H9 (cell line): ENCODE measurements around the gene CLINT1. TPM values are rescaled to one million over a fixed set of nuclear protein-coding genes. Genes with fewer than 3 reads are reported as not detected.

Experiments
- DNase-seq: peaks from one replicate; pipeline ENCODE4 v3.0.0-alpha.2; 2017
- H2AFZ ChIP-seq: one replicate; pipeline ENCODE4 v1.6.1; 2013; ENCODE audit warnings: mild to moderate bottlenecking, low read length, control low read depth, moderate library complexity
- H2AK5ac ChIP-seq: 2 replicates; pipeline ENCODE4 v1.6.1; 2013; ENCODE audit warnings: low read length, control low read depth, mixed read lengths; ENCODE audit not compliant: insufficient read length
- H2BK120ac ChIP-seq: one replicate; pipeline ENCODE4 v1.6.1; 2013; ENCODE audit warnings: low read depth, mild to moderate bottlenecking, low read length, control low read depth, inconsistent platforms; ENCODE audit not compliant: poor library complexity, severe bottlenecking
- H2BK12ac ChIP-seq: 2 replicates; pipeline ENCODE4 v1.6.1; 2013; ENCODE audit warnings: low read length, control low read depth, mixed read lengths, low read depth; ENCODE audit not compliant: insufficient read length
- H2BK15ac ChIP-seq: 2 replicates; pipeline ENCODE4 v1.6.1; 2013; ENCODE audit warnings: low read depth, low read length, control low read depth
- H2BK20ac ChIP-seq: one replicate; pipeline ENCODE4 v1.6.1; 2013; ENCODE audit warnings: low read depth, mild to moderate bottlenecking, low read length, control low read depth, inconsistent platforms; ENCODE audit not compliant: poor library complexity, severe bottlenecking
- H2BK5ac ChIP-seq: 2 replicates; pipeline ENCODE4 v1.6.1; 2013; ENCODE audit warnings: low read length, control low read depth, mixed read lengths; ENCODE audit not compliant: insufficient read length
- H3K14ac ChIP-seq: 2 replicates; pipeline ENCODE4 v1.6.1; 2013; ENCODE audit warnings: low read length, control low read depth; ENCODE audit not compliant: insufficient read depth
- H3K18ac ChIP-seq: 2 replicates; pipeline ENCODE4 v1.6.1; 2013; ENCODE audit warnings: low read depth, mild to moderate bottlenecking, mixed read lengths, low read length, control low read depth; ENCODE audit not compliant: insufficient read length
- H3K23ac ChIP-seq: 2 replicates; pipeline ENCODE4 v1.6.1; 2013; ENCODE audit warnings: low read length, control low read depth, mixed read lengths, low read depth; ENCODE audit not compliant: insufficient read length
- H3K23me2 ChIP-seq: 2 replicates; pipeline ENCODE4 v1.6.1; 2013; ENCODE audit warnings: low read depth, mild to moderate bottlenecking, mixed read lengths, low read length, control low read depth; ENCODE audit not compliant: insufficient read length, poor library complexity, severe bottlenecking
- H3K27ac ChIP-seq: 2 replicates; pipeline ENCODE4 v1.5.1; 2013; ENCODE audit warnings: low read length, control low read depth, mixed read lengths, low read depth; ENCODE audit not compliant: insufficient read length
- H3K27me3 ChIP-seq: 2 replicates; pipeline ENCODE4 v1.6.1; 2013; ENCODE audit warnings: low read length, control low read depth, inconsistent platforms; ENCODE audit not compliant: insufficient read depth
- H3K4ac ChIP-seq: 2 replicates; pipeline ENCODE4 v1.6.1; 2013; ENCODE audit warnings: low read depth, mild to moderate bottlenecking, control low read depth, inconsistent platforms, low read length, moderate library complexity
- H3K4me1 ChIP-seq: 2 replicates; pipeline ENCODE4 v1.6.1; 2013; ENCODE audit warnings: low read length, control low read depth, inconsistent platforms; ENCODE audit not compliant: insufficient read depth
- H3K4me2 ChIP-seq: 2 replicates; pipeline ENCODE4 v1.6.1; 2013; ENCODE audit warnings: low read length, control low read depth, mixed read lengths; ENCODE audit not compliant: insufficient read length, insufficient read depth
- H3K56ac ChIP-seq: 2 replicates; pipeline ENCODE4 v1.6.1; 2013; ENCODE audit warnings: low read depth, mild to moderate bottlenecking, mixed read lengths, low read length, control low read depth; ENCODE audit not compliant: insufficient read length
- H3K79me1 ChIP-seq: 2 replicates; pipeline ENCODE4 v1.6.1; 2013; ENCODE audit warnings: low read depth, mild to moderate bottlenecking, moderate library complexity, low read length, control low read depth, inconsistent platforms; ENCODE audit not compliant: insufficient read depth, poor library complexity, severe bottlenecking
- H3K79me2 ChIP-seq: 2 replicates; pipeline ENCODE4 v1.6.1; 2013; ENCODE audit warnings: low read length, control low read depth, inconsistent platforms; ENCODE audit not compliant: insufficient read depth
- H3K9ac ChIP-seq: 2 replicates; pipeline ENCODE4 v1.6.1; 2013; ENCODE audit warnings: low read length, control low read depth, mixed read lengths; ENCODE audit not compliant: insufficient read length; ENCODE audit errors: extremely low read depth
- H3K9me3 ChIP-seq: one replicate; pipeline ENCODE4 v1.6.1; 2013; ENCODE audit warnings: low read depth, low read length, inconsistent platforms; ENCODE audit not compliant: control insufficient read depth
- H3T11ph ChIP-seq: one replicate; pipeline ENCODE4 v1.6.1; 2013; ENCODE audit warnings: mild to moderate bottlenecking, low read length, control low read depth, inconsistent platforms
- H4K20me1 ChIP-seq: one replicate; pipeline ENCODE4 v1.6.1; 2013; ENCODE audit not compliant: control insufficient read depth, insufficient read length, insufficient read depth
- H4K5ac ChIP-seq: 2 replicates; pipeline ENCODE4 v1.6.1; 2013; ENCODE audit warnings: low read depth, mild to moderate bottlenecking, mixed read lengths, low read length, control low read depth; ENCODE audit not compliant: insufficient read length
- H4K8ac ChIP-seq: replicated peaks from 2 replicates; pipeline ENCODE4 v1.6.1; 2013; ENCODE audit warnings: low read length, control low read depth, mixed read lengths, low read depth; ENCODE audit not compliant: insufficient read length
- H4K91ac ChIP-seq: 2 replicates; pipeline ENCODE4 v1.6.1; 2013; ENCODE audit warnings: low read depth, mild to moderate bottlenecking, moderate library complexity, mixed read lengths, low read length, control low read depth; ENCODE audit not compliant: insufficient read length
- H3K27ac Mint-ChIP-seq, 3 experiments: 2 replicates in 2 of 3; 3 replicates in 1 of 3; pipeline ENCODE4 v1.8.0; 2020 to 2021; ENCODE audit warnings: mixed read lengths in 3 of 3, mild to moderate bottlenecking in 1 of 3, moderate library complexity in 1 of 3
- H3K27me3 Mint-ChIP-seq: 2 replicates; pipeline ENCODE4 v1.8.0; 2021; ENCODE audit warnings: low read depth, mild to moderate bottlenecking, moderate library complexity, mixed read lengths
- H3K36me3 Mint-ChIP-seq, 3 experiments: 2 replicates in 2 of 3; 3 replicates in 1 of 3; pipeline ENCODE4 v1.8.0; 2020 to 2021; ENCODE audit warnings: low read depth in 3 of 3, mixed read lengths in 3 of 3; ENCODE audit not compliant: insufficient read depth in 1 of 3
- H3K4me1 Mint-ChIP-seq, 2 experiments: 2 replicates each; pipeline ENCODE4 v1.8.0; 2020; ENCODE audit warnings: mixed read lengths in 2 of 2
- H3K4me3 Mint-ChIP-seq, 2 experiments: 2 replicates in 1 of 2; 3 replicates in 1 of 2; pipeline ENCODE4 v1.8.0; 2020 to 2021; ENCODE audit warnings: mild to moderate bottlenecking in 2 of 2, mixed read lengths in 2 of 2, moderate library complexity in 1 of 2
- H3K9me3 Mint-ChIP-seq, 2 experiments: 2 replicates in 1 of 2; 3 replicates in 1 of 2; pipeline ENCODE4 v1.8.0; 2020; ENCODE audit warnings: mild to moderate bottlenecking in 2 of 2, mixed read lengths in 2 of 2, moderate library complexity in 1 of 2
- CTCF ChIP-seq: fragments of 200-600 bp; sonication (generic); conservative IDR thresholded peaks from 3 replicates; pipeline ENCODE4 v1.8.0; 2021; ENCODE audit warnings: antibody characterized with exemption, mild to moderate bottlenecking
- WGBS: extraction: QIAGEN DNeasy Blood & Tissue Kit; methylation state at CpG from one replicate; pipeline ENCODE4 v1.1.7; 2013; ENCODE audit warnings: missing lambda C conversion rate, low lambda C conversion rate, mixed read lengths; ENCODE audit not compliant: insufficient read length; ENCODE audit errors: extremely low coverage; 5-methylcytosine and 5-hydroxymethylcytosine counted together
- total RNA-seq: library from RNA; stranded (reverse); gene quantifications from 2 replicates; pipeline ENCODE4 v1.2.1, GENCODE V29; 2021

Gene CLINT1
- total RNA-seq, 1 experiment from 2014 or later = 79.1 TPM

GRCh38 chr5:157828105-157828943 lies 30.6 kb downstream of the CLINT1 start:
- no peaks in the 10 kb centered on the region for H4K20me1 ChIP-seq
- no peak overlapping the region for H2BK120ac ChIP-seq
- no peak overlapping the region for H2AK5ac ChIP-seq
- no peak overlapping the region for H3T11ph ChIP-seq
- H3K9me3 ChIP-seq = no peaks in the 10 kb centered on the region
- no peak overlapping the region for H4K5ac ChIP-seq
- H2BK20ac ChIP-seq = no peak overlapping the region
- H3K27me3 ChIP-seq = no peaks in the 10 kb centered on the region
- Mint-ChIP-seq H3K36me3 (no peaks in the 10 kb centered on the region; a peak in 1 of 7 replicates), H3K4me3 (no peak overlapping the region), H3K9me3 (no peaks in the 10 kb centered on the region), H3K27ac (peak overlapping the region in 1 of 3 experiments; percentile 10; a peak in 2 of 7 replicates), H3K4me1 (peaks cover 10% of the 10 kb centered on the region in 2 experiments), H3K27me3 (no peaks in the 10 kb centered on the region)
- no peak overlapping the region for H3K9ac ChIP-seq
- H3K4me2 ChIP-seq = no peak overlapping the region
- no peak overlapping the region for H4K8ac ChIP-seq
- WGBS = no CpG with 5 or more reads among the region's 8 CpGs
- no peak overlapping the region for H3K23ac ChIP-seq
- H3K4ac ChIP-seq = no peak overlapping the region
- H3K14ac ChIP-seq = no peak overlapping the region
- H3K27ac ChIP-seq = no peak overlapping the region
- DNase-seq = no peak
- H3K79me1 ChIP-seq = peaks cover 5% of the 10 kb centered on the region
- H4K91ac ChIP-seq = peak overlapping the region; percentile 94
- H2BK12ac ChIP-seq = no peak overlapping the region
- H3K79me2 ChIP-seq = no peaks in the 10 kb centered on the region; the same call in 1 of the 2 replicates
- H3K4me1 ChIP-seq = peaks cover 3% of the 10 kb centered on the region; the same call in 1 of the 2 replicates
- no peak overlapping the region for H3K18ac ChIP-seq
- no peak for TF ChIP-seq CTCF
- no peak overlapping the region for H2AFZ ChIP-seq
- no peak overlapping the region for H3K56ac ChIP-seq
- H2BK15ac ChIP-seq = no peak overlapping the region
- H2BK5ac ChIP-seq = no peak overlapping the region
- H3K23me2 ChIP-seq = no peaks in the 10 kb centered on the region
